Body of pancreas (tissue), 4 donors: ENCODE measurements around the gene FAF2.

ENCODE experiments used
- POLR2A ChIP-seq, 3 donors: fragments of 450-650 bp; IDR thresholded peaks; one replicate each; pipeline ENCODE4 v1.6.1; 2016; ENCODE audit warnings: antibody characterized with exemption in 3 of 3, mild to moderate bottlenecking in 2 of 3
- TF ChIP-seq, protein P1 (sequence below), 7 experiments: fragments of 450-650 bp in 4 of 7; fragments of 200-600 bp in 3 of 7; sonication (generic) in 3 of 7; IDR thresholded peaks; one replicate each; pipeline ENCODE4 v1.5.1; 2016 to 2019; ENCODE audit warnings: antibody characterized with exemption in 7 of 7

DNA sequence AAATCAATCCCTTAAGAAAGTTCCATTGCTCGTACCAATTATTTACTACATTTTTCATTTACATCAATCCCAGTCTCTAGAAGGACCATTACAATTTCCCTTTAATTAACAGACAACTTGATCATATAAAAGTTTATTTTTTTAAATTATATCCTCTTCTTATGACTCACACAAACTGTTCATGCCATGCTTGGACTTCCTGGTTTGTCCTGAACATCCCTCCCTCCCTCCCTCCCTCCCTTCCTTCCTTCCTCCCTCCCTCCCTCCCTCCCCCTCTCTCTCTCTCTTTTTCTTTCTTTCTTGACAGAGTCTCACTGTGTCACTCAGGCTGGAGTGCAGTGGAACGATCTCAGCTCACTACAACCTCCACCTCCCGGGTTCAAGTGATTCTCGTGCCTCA, 20.2 kb upstream of the FAF2 start:
- TF ChIP-seq, protein P1, sequence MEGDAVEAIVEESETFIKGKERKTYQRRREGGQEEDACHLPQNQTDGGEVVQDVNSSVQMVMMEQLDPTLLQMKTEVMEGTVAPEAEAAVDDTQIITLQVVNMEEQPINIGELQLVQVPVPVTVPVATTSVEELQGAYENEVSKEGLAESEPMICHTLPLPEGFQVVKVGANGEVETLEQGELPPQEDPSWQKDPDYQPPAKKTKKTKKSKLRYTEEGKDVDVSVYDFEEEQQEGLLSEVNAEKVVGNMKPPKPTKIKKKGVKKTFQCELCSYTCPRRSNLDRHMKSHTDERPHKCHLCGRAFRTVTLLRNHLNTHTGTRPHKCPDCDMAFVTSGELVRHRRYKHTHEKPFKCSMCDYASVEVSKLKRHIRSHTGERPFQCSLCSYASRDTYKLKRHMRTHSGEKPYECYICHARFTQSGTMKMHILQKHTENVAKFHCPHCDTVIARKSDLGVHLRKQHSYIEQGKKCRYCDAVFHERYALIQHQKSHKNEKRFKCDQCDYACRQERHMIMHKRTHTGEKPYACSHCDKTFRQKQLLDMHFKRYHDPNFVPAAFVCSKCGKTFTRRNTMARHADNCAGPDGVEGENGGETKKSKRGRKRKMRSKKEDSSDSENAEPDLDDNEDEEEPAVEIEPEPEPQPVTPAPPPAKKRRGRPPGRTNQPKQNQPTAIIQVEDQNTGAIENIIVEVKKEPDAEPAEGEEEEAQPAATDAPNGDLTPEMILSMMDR (IDR thresholded peaks at IDR 0.05): no peak
- no peak for TF ChIP-seq POLR2A (IDR thresholded peaks at IDR 0.05)
